Colonic mucosa (tissue), 4 donors: Measurements from ENCODE around the gene RCN1. TPM values are rescaled to one million over a fixed set of nuclear protein-coding genes. Genes with fewer than 3 reads are reported as not detected.

ENCODE experiments used
- DNase-seq: peaks from one replicate; pipeline ENCODE4 v3.0.0-alpha.2; 2020
- H3K27ac ChIP-seq: fragments of 200-600 bp; one replicate; pipeline ENCODE4 v1.8.0; 2021
- H3K27me3 ChIP-seq: fragments of 200-600 bp; one replicate; pipeline ENCODE4 v1.8.0; 2021
- H3K36me3 ChIP-seq: fragments of 200-600 bp; one replicate; pipeline ENCODE4 v1.8.0; 2021
- H3K4me1 ChIP-seq: fragments of 200-600 bp; one replicate; pipeline ENCODE4 v1.8.0; 2021; ENCODE audit warnings: mild to moderate bottlenecking
- H3K4me3 ChIP-seq: fragments of 200-600 bp; one replicate; pipeline ENCODE4 v1.8.0; 2021
- H3K9ac ChIP-seq, 2 donors: one replicate each; pipeline ENCODE4 v1.7.0; 2013; ENCODE audit warnings: control low read depth in 2 of 2, low read depth in 2 of 2, low read length in 2 of 2
- H3K9me3 ChIP-seq: fragments of 200-600 bp; one replicate; pipeline ENCODE4 v1.8.0; 2021
- CTCF ChIP-seq: fragments of 200-600 bp; IDR thresholded peaks from one replicate; pipeline ENCODE4 v1.8.0; 2022; ENCODE audit warnings: antibody characterized with exemption, mild to moderate bottlenecking
- intact Hi-C: fragments of 100-400 bp; cut with DNase I; formaldehyde crosslinking; loops from one replicate; pipeline ENCODE4 v1.14.1; 2022
- total RNA-seq, 2 donors: library from RNA; stranded (reverse); fragmentation: NEBNext Ultra II Directional in 1 of 2; extraction: Animal tissue kit (Norgen Biotek cat#: 25700) in 1 of 2; gene quantifications; one replicate each; pipeline ENCODE4 v1.2.1, GENCODE V29; 2021
- donor health status: healthy.
- donor health status: DM: no; HTN: no; CAD: no.
- donor health status: DM: no; HTN: no; CAD: no.

The RCN1 gene
- total RNA-seq, 2 donors from 2014 or later: 51.0 to 52.7 TPM

DNA sequence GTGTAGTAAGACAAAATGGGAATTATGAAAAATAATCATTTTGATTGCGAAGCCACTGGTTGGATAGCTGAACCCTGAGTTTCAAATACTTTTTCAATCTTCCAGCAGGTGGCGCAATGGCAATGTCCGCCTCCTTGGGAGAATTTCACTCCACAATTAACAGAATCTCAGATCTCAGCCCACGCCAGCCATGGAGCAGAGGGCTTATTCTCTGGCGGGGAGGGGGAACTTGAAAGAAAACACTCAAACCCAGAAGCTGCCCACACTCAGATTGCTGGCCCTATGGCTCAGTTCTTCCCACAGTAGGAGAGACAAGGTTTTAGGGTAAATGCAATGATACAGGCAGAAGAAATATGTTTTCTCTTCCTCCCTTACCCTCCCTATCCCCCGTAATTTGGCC lies 38.7 kb upstream of the RCN1 start:
- H3K36me3 ChIP-seq: no peaks in the 10 kb centered on the region
- no peaks in the 10 kb centered on the region for H3K9me3 ChIP-seq
- intact Hi-C loops: loop anchor here (1.0 kb wide), 1 partner anchor 121 kb away; no protein-coding TSS in a partner anchor
- no peak overlapping the region for H3K27ac ChIP-seq
- DNase-seq: peak; percentile 40
- TF ChIP-seq CTCF: peak; percentile 73
- no peaks in the 10 kb centered on the region for H3K27me3 ChIP-seq
- no peaks in the 10 kb centered on the region for H3K4me1 ChIP-seq
- no peak overlapping the region for H3K4me3 ChIP-seq
- H3K9ac ChIP-seq: no peak overlapping the region

DNA sequence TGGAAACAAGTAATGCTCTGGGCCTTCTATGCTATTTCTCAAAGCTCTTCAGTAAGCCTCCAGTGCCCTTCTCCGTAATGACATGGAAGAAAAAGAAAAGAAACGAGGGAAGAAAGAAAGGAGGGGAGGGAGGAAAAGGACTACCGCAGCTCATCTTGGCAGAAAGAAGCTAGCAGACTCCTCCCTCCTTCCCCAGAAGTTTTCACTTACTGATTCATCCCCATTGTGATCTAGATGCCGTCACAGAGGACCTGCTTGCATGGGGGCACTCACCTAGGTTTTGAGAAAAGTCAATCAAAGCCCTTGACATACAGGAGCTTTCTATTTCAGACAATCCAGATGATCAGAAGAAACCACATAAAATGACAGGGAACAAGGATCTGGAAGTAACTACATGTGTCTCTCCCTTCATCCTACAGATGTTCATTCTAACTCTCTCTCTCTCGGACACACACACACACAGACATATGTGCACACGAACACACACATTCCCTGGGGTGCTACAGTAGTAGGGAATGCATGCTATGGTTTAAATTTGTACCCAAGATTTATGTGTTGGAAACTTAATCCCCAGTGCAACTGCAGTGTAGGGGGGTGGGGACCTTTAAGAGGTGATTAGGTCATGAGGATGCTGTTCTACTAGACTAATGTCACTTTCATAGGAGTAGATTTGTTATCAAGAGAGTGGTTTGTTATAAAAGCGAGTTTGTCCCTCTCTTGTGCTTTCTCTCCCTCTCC lies 37.6 kb upstream of the RCN1 start:
- no peak overlapping the region for H3K27ac ChIP-seq
- H3K4me3 ChIP-seq: no peak overlapping the region
- H3K36me3 ChIP-seq: no peaks in the 10 kb centered on the region
- H3K9ac ChIP-seq: no peak overlapping the region
- H3K4me1 ChIP-seq: no peaks in the 10 kb centered on the region
- H3K9me3 ChIP-seq: no peaks in the 10 kb centered on the region
- no peak for TF ChIP-seq CTCF
- DNase-seq: no peak
- H3K27me3 ChIP-seq: no peaks in the 10 kb centered on the region
- intact Hi-C loops: no loop called here

- DNase-seq: no peak
- Histone ChIP-seq H3K27ac (no peak overlapping the region), H3K9ac (no peak overlapping the region), H3K9me3 (no peaks in the 10 kb centered on the region), H3K27me3 (no peaks in the 10 kb centered on the region), H3K4me3 (no peak overlapping the region), H3K36me3 (no peaks in the 10 kb centered on the region), H3K4me1 (no peaks in the 10 kb centered on the region)
- intact Hi-C loops: no loop called here
- no peak for TF ChIP-seq CTCF
These were observed 35.0 kb upstream of the RCN1 start for GRCh38 chr11:32055861-32056260.

DNA sequence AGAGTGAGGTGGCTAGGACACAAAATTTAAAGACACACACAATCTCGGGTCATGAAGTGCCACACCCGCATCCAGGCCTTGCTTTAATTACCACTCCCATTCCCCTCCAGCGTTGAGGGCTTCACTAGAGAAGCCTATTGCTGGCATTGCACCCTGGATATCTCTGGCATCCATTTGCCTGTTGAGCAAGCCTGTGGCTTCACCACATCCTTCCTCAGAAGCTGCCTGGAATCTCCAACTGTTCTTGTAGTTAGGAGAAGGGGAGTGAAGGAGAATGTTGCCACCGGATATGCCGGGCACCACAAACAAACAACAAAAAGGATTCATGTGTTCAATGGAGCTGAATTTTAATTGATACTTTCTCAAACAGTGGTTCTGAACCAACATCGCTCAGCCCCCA lies 34.4 kb upstream of the RCN1 start:
- no peak for TF ChIP-seq CTCF
- no peak overlapping the region for H3K27ac ChIP-seq
- intact Hi-C loops: no loop called here
- H3K9ac ChIP-seq: no peak overlapping the region
- no peaks in the 10 kb centered on the region for H3K36me3 ChIP-seq
- no peak overlapping the region for H3K4me3 ChIP-seq
- H3K9me3 ChIP-seq: no peaks in the 10 kb centered on the region
- H3K4me1 ChIP-seq: no peaks in the 10 kb centered on the region
- H3K27me3 ChIP-seq: no peaks in the 10 kb centered on the region
- DNase-seq: no peak

DNA sequence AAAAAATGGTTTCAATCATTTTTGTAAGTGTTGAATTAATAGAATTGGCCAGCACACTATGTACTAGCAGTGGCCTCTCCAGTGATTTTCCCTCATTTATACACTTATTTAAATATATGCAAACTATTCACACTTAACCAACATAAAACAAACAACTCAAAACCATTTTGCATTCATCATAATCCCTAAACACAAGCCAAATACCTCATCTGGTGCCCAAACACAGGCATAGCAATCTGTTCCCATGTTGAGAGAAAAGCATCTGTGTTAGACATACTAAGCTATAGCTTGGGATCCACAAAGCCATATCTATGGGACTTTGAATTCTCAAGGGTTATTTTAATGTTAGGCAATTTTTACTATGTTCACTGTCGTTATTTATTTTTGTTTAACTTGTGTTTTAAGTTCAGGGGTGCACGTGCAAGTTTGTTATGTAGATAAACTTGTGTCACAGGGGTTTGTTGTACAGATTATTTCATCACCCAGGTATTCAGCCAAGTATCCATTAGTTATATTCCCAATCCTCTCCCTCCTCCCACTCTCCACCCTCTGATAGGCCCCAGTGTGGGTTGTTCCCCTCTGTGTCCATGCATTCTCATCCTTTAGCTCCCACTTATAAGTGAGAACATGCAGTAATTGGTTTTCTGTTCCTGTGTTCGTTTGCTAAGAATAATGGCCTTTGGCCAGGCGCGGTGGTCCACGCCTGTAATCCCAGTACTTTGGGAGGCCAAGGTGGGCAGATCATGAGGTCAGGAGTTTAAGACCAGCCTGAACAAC lies 31.0 kb upstream of the RCN1 start:
- intact Hi-C loops: no loop called here
- DNase-seq: no peak
- H3K27me3 ChIP-seq: no peaks in the 10 kb centered on the region
- H3K4me3 ChIP-seq: no peak overlapping the region
- no peak overlapping the region for H3K27ac ChIP-seq
- TF ChIP-seq CTCF: no peak
- no peaks in the 10 kb centered on the region for H3K36me3 ChIP-seq
- no peak overlapping the region for H3K9ac ChIP-seq
- H3K4me1 ChIP-seq: no peaks in the 10 kb centered on the region
- H3K9me3 ChIP-seq: no peaks in the 10 kb centered on the region
